ENCODE measurements around the gene ARID1A. TPM values are rescaled to one million over a fixed set of nuclear protein-coding genes. Genes with fewer than 3 reads are reported as not detected.

The ARID1A gene
- total and polyA plus RNA-seq, 12 donors, result 14.5 to 62.5 (median 43.5) TPM

GRCh38 chr1:26726784-26727183, 31.0 kb downstream of the ARID1A start:
- Histone ChIP-seq H3K27ac (no peak overlapping the region), H3K9me3 (no peaks in the 10 kb centered on the region), H3K27me3 (no peaks in the 10 kb centered on the region), H3K36me3 (peaks cover 0 to 26% (median 21%) of the 10 kb centered on the region in 9 donors), H3K4me3 (no peak overlapping the region), H3K4me1 (peaks cover 22 to 100% (median 93%) of the 10 kb centered on the region in 9 donors)
- DNase-seq (no peak), ATAC-seq (no peak)
- TF ChIP-seq, protein P1, sequence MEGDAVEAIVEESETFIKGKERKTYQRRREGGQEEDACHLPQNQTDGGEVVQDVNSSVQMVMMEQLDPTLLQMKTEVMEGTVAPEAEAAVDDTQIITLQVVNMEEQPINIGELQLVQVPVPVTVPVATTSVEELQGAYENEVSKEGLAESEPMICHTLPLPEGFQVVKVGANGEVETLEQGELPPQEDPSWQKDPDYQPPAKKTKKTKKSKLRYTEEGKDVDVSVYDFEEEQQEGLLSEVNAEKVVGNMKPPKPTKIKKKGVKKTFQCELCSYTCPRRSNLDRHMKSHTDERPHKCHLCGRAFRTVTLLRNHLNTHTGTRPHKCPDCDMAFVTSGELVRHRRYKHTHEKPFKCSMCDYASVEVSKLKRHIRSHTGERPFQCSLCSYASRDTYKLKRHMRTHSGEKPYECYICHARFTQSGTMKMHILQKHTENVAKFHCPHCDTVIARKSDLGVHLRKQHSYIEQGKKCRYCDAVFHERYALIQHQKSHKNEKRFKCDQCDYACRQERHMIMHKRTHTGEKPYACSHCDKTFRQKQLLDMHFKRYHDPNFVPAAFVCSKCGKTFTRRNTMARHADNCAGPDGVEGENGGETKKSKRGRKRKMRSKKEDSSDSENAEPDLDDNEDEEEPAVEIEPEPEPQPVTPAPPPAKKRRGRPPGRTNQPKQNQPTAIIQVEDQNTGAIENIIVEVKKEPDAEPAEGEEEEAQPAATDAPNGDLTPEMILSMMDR (IDR thresholded peaks at IDR 0.05), result no peak
- intact Hi-C loops (cut with DNase I), result no loop called here
- 83 to 92% methylated on average over 1 of the region's 1 CpG for WGBS, 2 donors

DNA sequence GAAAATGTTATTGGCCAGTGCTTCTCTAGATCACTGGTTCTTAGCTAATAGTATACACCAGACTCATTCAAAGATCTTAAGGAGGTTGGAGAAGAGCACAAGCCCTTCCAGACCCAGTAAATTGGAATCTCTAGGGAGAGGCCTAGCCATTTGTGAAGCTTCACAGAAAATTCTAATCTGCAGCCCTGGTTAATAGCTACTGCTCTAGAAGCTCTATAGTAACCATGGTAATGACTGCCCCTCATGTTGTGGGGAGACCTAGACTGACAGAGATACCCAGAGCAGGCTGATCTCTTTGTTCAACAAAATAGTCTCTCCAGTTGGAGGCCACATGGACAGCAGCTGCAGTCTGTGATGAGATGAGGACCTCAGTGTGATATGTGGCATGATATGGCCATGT, 31.7 kb downstream of the ARID1A start:
- Histone ChIP-seq H3K4me1 (peaks cover 19 to 100% (median 93%) of the 10 kb centered on the region in 9 donors), H3K27ac (no peak overlapping the region), H3K36me3 (peaks cover 0 to 33% (median 21%) of the 10 kb centered on the region in 9 donors), H3K9me3 (no peaks in the 10 kb centered on the region), H3K4me3 (no peak overlapping the region), H3K27me3 (no peaks in the 10 kb centered on the region)
- intact Hi-C loops (cut with DNase I), result no loop called here
- TF ChIP-seq, protein P1 (IDR thresholded peaks at IDR 0.05), result no peak
- no peak for ATAC-seq
- no peak for DNase-seq

DNA sequence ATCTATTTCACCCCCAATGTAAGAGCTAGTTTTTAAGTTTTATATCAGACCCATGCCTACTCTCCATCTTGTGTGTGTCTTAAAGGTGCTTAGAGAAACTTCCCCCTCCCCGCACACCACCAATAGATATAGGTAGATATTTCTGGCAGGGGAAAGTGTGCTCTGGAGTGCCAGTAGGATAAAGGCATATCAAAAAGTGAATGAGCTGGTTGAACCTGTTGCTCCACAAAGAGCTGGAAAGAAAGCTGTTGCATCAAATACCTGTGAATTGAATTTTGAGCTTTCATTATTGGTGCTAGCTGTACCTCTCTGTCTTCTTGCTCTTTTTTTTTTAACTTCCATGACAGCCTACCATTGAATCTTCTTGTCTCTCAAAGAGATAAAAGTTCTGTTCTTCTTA, 32.8 kb downstream of the ARID1A start:
- ATAC-seq (no peak), DNase-seq (no peak)
- intact Hi-C loops (cut with DNase I), result no loop called here
- no peaks in the 10 kb centered on the region for H3K9me3 ChIP-seq
- peaks cover 9 to 98% (median 87%) of the 10 kb centered on the region in 9 donors for H3K4me1 ChIP-seq
- TF ChIP-seq, protein P1 (IDR thresholded peaks at IDR 0.05), result no peak
- H3K27ac ChIP-seq, result no peak overlapping the region
- H3K27me3 ChIP-seq, result no peaks in the 10 kb centered on the region
- H3K36me3 ChIP-seq, result peaks cover 0 to 45% (median 33%) of the 10 kb centered on the region in 9 donors
- no peak overlapping the region for H3K4me3 ChIP-seq
- 85 to 88% methylated on average over 1 of the region's 1 CpG for WGBS, 2 donors

DNA sequence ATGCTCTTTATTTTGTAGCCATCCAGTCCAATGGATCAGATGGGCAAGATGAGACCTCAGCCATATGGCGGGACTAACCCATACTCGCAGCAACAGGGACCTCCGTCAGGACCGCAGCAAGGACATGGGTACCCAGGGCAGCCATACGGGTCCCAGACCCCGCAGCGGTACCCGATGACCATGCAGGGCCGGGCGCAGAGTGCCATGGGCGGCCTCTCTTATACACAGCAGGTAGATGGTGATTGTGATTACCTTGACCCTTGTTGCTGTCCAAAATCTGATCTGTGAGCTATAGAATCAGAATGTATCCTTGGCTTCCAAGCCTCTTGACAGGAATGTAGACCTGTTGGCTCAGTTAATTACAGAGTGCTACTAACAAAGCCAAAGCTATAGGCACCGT, 33.8 kb downstream of the ARID1A start:
- Histone ChIP-seq H3K36me3 (peaks cover 0 to 55% (median 43%) of the 10 kb centered on the region in 9 donors), H3K27me3 (no peaks in the 10 kb centered on the region), H3K4me3 (no peak overlapping the region), H3K4me1 (peaks cover 6 to 98% (median 77%) of the 10 kb centered on the region in 9 donors), H3K27ac (no peak overlapping the region), H3K9me3 (no peaks in the 10 kb centered on the region)
- intact Hi-C loops (cut with DNase I), result loop anchor here in 1 of 10 donors (5.0 kb wide), 1 partner anchor 38 kb away; no protein-coding TSS in a partner anchor
- DNase-seq (no peak), ATAC-seq (no peak)
- TF ChIP-seq, protein P1 (IDR thresholded peaks at IDR 0.05), result no peak
- 92 to 94% methylated on average over 12 of the region's 12 CpGs for WGBS, 2 donors

Data from heart right ventricle (tissue), 16 donors.